K562 (cell line): ENCODE results near the gene NOTCH3. TPM values are rescaled to one million over a fixed set of nuclear protein-coding genes. Genes with fewer than 3 reads are reported as not detected.

Experiments used
- ATAC-seq: fragments of 200-7000 bp; cut with Tn5 transposase; 3 replicates; pipeline ENCODE4 v1.9.1; 2020; ENCODE audit warnings: moderate library complexity
- BruUV-seq: library from RNA; stranded (reverse); fragments of 400-500 nt; replicated peaks from 2 replicates; lab custom pipeline; 2021; lab: Mats Ljungman, UMichigan
- CTCF ChIA-PET: fragments of 300-600 bp; formaldehyde crosslinking; extraction: SDS; loops from one replicate; lab custom pipeline; 2021; ENCODE audit warnings: low intra/inter-chr PET ratio; lab: Yijun Ruan, JAX
- POLR2A ChIA-PET: fragments of 300-600, 350-650 bp; sonication (Branson Sonifier 250); formaldehyde crosslinking; extraction: SDS; loops from one replicate; lab custom pipeline; 2021; ENCODE audit warnings: antibody characterized with exemption, inconsistent platforms; lab: Yijun Ruan, JAX
- DNase-seq, 4 experiments: peaks; one replicate each; pipeline versions ENCODE4 v3.0.0 to v3.0.0-alpha.2; 2011 to 2018; ENCODE audit warnings: low spot score in 3 of 4, mixed read lengths in 3 of 4; ENCODE audit errors: extremely low read depth in 1 of 4
- FAIRE-seq: peaks from 2 replicates; lab custom pipeline; 2011; peaks lifted over from hg19 to GRCh38; lab: Jason Lieb, UNC
- H2AFZ ChIP-seq: 2 replicates; pipeline ENCODE4 v1.6.0; 2011; ENCODE audit warnings: low read depth, low read length, control low read depth, inconsistent platforms
- H3K27ac ChIP-seq: fragments of 200-600 bp; 3 replicates; pipeline ENCODE4 v1.8.0; 2011; ENCODE audit warnings: low read depth, mild to moderate bottlenecking, control low read depth, inconsistent platforms, low read length, moderate library complexity, mixed read lengths; ENCODE audit errors: extremely low read depth
- H3K27me3 ChIP-seq, 2 experiments: fragments of 300-600 bp in 1 of 2; 2 replicates in 1 of 2; 3 replicates in 1 of 2; pipeline versions ENCODE4 v1.6.0 to v1.8.0; 2011; ENCODE audit warnings: inconsistent platforms in 2 of 2, low read length in 2 of 2, mild to moderate bottlenecking in 1 of 2, mixed read lengths in 1 of 2, moderate library complexity in 1 of 2; ENCODE audit not compliant: control insufficient read depth in 2 of 2, insufficient read depth in 2 of 2
- H3K36me3 ChIP-seq: fragments of 300-600 bp; 3 replicates; pipeline ENCODE4 v1.8.0; 2011; ENCODE audit warnings: mild to moderate bottlenecking, low read length, inconsistent platforms; ENCODE audit not compliant: control insufficient read depth, insufficient read depth
- H3K4me1 ChIP-seq, 2 experiments: fragments of 200-600 bp in 1 of 2; replicated peaks in 1 of 2; 2 replicates in 1 of 2; 3 replicates in 1 of 2; pipeline versions ENCODE4 v1.5.1 to v1.8.0; 2011; ENCODE audit warnings: inconsistent platforms in 2 of 2, low read length in 2 of 2, mild to moderate bottlenecking in 1 of 2, mixed read lengths in 1 of 2, moderate library complexity in 1 of 2; ENCODE audit not compliant: control insufficient read depth in 2 of 2, insufficient read depth in 2 of 2
- H3K4me2 ChIP-seq: 2 replicates; pipeline ENCODE4 v1.6.1; 2011; ENCODE audit warnings: low read length, control low read depth, inconsistent platforms, mixed read lengths; ENCODE audit not compliant: insufficient read depth
- H3K4me3 ChIP-seq: fragments of 200-600 bp; sonication (generic), shearing (Covaris generic); 2 replicates; pipeline ENCODE4 v1.5.1; 2016; ENCODE audit warnings: control low read depth, inconsistent platforms
- H3K79me2 ChIP-seq: fragments of 200-600 bp; 3 replicates; pipeline ENCODE4 v1.8.0; 2011; ENCODE audit warnings: low read length, inconsistent platforms; ENCODE audit not compliant: control insufficient read depth, insufficient read depth
- H3K9ac ChIP-seq, 2 experiments: 2 replicates each; pipeline versions ENCODE4 v1.6.0 to v1.6.1; 2011; ENCODE audit warnings: low read depth in 2 of 2, low read length in 2 of 2, control low read depth in 1 of 2, inconsistent platforms in 1 of 2, mild to moderate bottlenecking in 1 of 2, mixed read lengths in 1 of 2; ENCODE audit not compliant: insufficient read depth in 1 of 2
- H3K9me1 ChIP-seq: one replicate; pipeline ENCODE4 v1.6.0; 2011; ENCODE audit warnings: inconsistent platforms, mild to moderate bottlenecking, low read length, moderate library complexity; ENCODE audit not compliant: control insufficient read depth, insufficient read depth
- H3K9me3 ChIP-seq: replicated peaks from 2 replicates; pipeline ENCODE4 v1.5.1; 2011; ENCODE audit warnings: low read depth, low read length, inconsistent platforms; ENCODE audit not compliant: control insufficient read depth, insufficient read depth
- H4K20me1 ChIP-seq: replicated peaks from 2 replicates; pipeline ENCODE4 v1.6.1; 2011; ENCODE audit warnings: low read length, inconsistent platforms, mixed read lengths; ENCODE audit not compliant: control insufficient read depth, insufficient read depth
- CEBPB ChIP-seq: fragments of 450-650 bp; IDR thresholded peaks from 2 replicates; pipeline ENCODE4 v1.6.1; 2016; ENCODE audit warnings: missing genetic modification characterization, missing compliant biosample characterization
- CXXC5 ChIP-seq: fragments of 250-450 bp; sonication (Bioruptor Pico); IDR thresholded peaks from 2 replicates; pipeline ENCODE4 v1.8.0; 2022; ENCODE audit warnings: inconsistent platforms, mild to moderate bottlenecking, moderate library complexity
- ETV5 ChIP-seq: sonication (generic); formaldehyde crosslinking; IDR thresholded peaks from 2 replicates; pipeline ENCODE4 v1.4.0; 2020; ENCODE audit warnings: low read depth, mild to moderate bottlenecking, missing genetic modification reagents
- RBBP5 ChIP-seq: fragments of 200-600 bp; sonication (generic); IDR thresholded peaks from 2 replicates; pipeline ENCODE4 v1.6.1; 2012; ENCODE audit warnings: borderline replicate concordance, mild to moderate bottlenecking, low read length, control low read depth, inconsistent platforms; ENCODE audit not compliant: insufficient read depth, poor library complexity, severe bottlenecking
- RUNX1 ChIP-seq: sonication (generic); IDR thresholded peaks from 2 replicates; pipeline ENCODE4 v1.6.1; 2016; ENCODE audit warnings: antibody characterized with exemption, low read depth
- SMC3 ChIP-seq: conservative IDR thresholded peaks from 2 replicates; pipeline ENCODE4 v1.6.1; 2011; ENCODE audit warnings: low read depth, low read length, improper control_type of control experiment; ENCODE audit not compliant: insufficient read depth
- WGBS: fragments of 100-300 bp; shearing (Covaris generic); methylation state at CpG from one replicate; pipeline ENCODE4 v1.1.6; 2016; ENCODE audit warnings: low coverage, mixed read lengths; ENCODE audit not compliant: insufficient coverage; ENCODE audit errors: missing lambda C conversion rate; 5-methylcytosine and 5-hydroxymethylcytosine counted together
- in situ Hi-C: fragments of 300-500 bp; cut with MboI; formaldehyde crosslinking; loops from 4 replicates; pipeline ENCODE4 v1.15.0; 2018; ENCODE audit warnings: inconsistent platforms, mixed read lengths
- intact Hi-C: fragments of 100-400 bp; cut with micrococcal nuclease; formaldehyde crosslinking; loops from 2 replicates; pipeline ENCODE4 v1.14.2; 2022
- polyA plus RNA-seq, 8 experiments: library from polyadenylated mRNA; depleted of rRNA in 4 of 8; stranded (reverse) in 5 of 8; unstranded in 3 of 8; fragments of >200 nt; fragmentation: Nextera tagmentation in 2 of 8; fragmentation: Illumina TruSeq in 1 of 8; extraction: Ambion mirVana in 2 of 8; extraction: Trizol in 1 of 8; gene quantifications; 2 replicates each; pipeline versions ENCODE4 v1.2.1 to v1.2.3, GENCODE V29; 2011 to 2014; ENCODE audit warnings: inconsistent platforms in 1 of 8, missing spikeins in 1 of 8
- total RNA-seq, 7 experiments: library from RNA; depleted of rRNA in 6 of 7; stranded (reverse); fragments of >200 nt in 6 of 7; fragmentation: Illumina TruSeq in 2 of 7; extraction: Trizol in 2 of 7; gene quantifications; 2 replicates each; pipeline versions ENCODE4 v1.2.1 to v1.2.3, GENCODE V29; 2011 to 2021; ENCODE audit warnings: low replicate concordance in 1 of 7
- TF ChIP-seq, protein P1 (sequence below): fragments of 250-450 bp; sonication (Bioruptor Pico); IDR thresholded peaks from 2 replicates; pipeline ENCODE4 v1.4.0; 2020
- TF ChIP-seq, protein P2 (sequence below): sonication (generic); formaldehyde crosslinking; IDR thresholded peaks from 2 replicates; pipeline ENCODE4 v1.8.0; 2022; ENCODE audit warnings: mild to moderate bottlenecking, low read depth, missing genetic modification reagents
- TF ChIP-seq, protein P3 (sequence below): fragments of 250-450 bp; sonication (Bioruptor Pico); IDR thresholded peaks from 2 replicates; pipeline ENCODE4 v1.4.0; 2020; ENCODE audit warnings: mild to moderate bottlenecking, moderate library complexity, borderline replicate concordance

NOTCH3 gene
- total and polyA plus RNA-seq, 9 of the 15 experiments (the other 6 are each of a cell fraction or from before 2014, with no cell fraction given) = under 0.01 to 1.2 (median 0.16) TPM

DNA sequence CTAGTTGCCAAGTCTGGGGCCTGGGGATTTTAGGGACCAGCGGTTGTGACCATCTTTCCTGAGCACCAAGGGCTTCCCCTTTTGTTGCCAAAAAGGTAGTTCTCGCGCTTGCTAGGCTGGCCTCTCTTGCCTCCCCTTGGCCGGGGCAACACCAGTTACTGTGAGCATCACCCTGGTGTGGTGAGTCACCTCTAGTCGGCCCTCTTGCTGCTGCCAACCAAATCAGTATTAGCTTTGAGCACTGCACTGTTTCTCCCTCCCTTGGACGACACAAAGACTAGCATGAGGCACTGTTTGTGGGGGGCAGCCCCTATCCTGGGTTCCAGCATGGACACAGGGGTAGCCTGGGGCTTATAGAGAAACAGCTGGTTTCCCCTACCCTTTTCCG is 86.6 kb downstream of the NOTCH3 start:
- Histone ChIP-seq H2AFZ (no peak overlapping the region), H3K9me3 (no peaks in the 10 kb centered on the region; the same call in 1 of the 2 replicates), H3K4me3 (no peak overlapping the region), H3K9me1 (no peaks in the 10 kb centered on the region), H3K79me2 (no peaks in the 10 kb centered on the region), H4K20me1 (no peaks in the 10 kb centered on the region), H3K4me1 (peaks cover 0 to 20% of the 10 kb centered on the region in 2 experiments; a peak in 2 of 5 replicates), H3K27ac (no peak overlapping the region), H3K9ac (no peak overlapping the region), H3K27me3 (peaks cover 0 to 12% of the 10 kb centered on the region in 2 experiments; a peak in 3 of 5 replicates), H3K4me2 (no peak overlapping the region), H3K36me3 (peaks cover 22% of the 10 kb centered on the region; the same call in 2 of the 3 replicates)
- in situ Hi-C loops (no loop called here), intact Hi-C loops (no loop called here)
- WGBS = 77% methylated on average over 7 of the region's 7 CpGs
- POLR2A ChIA-PET = interaction anchor here (0.6 to 2.2 kb wide), 3 partner anchors 12 to 327 kb away, joined by 3 to 5 read pairs (median 4); no protein-coding TSS in a partner anchor
- no TSS peak for BruUV-seq
- CTCF ChIA-PET = no interaction called here
- DNase-seq (no peak), FAIRE-seq (no peak), ATAC-seq (no peak)
- TF ChIP-seq, protein P1, sequence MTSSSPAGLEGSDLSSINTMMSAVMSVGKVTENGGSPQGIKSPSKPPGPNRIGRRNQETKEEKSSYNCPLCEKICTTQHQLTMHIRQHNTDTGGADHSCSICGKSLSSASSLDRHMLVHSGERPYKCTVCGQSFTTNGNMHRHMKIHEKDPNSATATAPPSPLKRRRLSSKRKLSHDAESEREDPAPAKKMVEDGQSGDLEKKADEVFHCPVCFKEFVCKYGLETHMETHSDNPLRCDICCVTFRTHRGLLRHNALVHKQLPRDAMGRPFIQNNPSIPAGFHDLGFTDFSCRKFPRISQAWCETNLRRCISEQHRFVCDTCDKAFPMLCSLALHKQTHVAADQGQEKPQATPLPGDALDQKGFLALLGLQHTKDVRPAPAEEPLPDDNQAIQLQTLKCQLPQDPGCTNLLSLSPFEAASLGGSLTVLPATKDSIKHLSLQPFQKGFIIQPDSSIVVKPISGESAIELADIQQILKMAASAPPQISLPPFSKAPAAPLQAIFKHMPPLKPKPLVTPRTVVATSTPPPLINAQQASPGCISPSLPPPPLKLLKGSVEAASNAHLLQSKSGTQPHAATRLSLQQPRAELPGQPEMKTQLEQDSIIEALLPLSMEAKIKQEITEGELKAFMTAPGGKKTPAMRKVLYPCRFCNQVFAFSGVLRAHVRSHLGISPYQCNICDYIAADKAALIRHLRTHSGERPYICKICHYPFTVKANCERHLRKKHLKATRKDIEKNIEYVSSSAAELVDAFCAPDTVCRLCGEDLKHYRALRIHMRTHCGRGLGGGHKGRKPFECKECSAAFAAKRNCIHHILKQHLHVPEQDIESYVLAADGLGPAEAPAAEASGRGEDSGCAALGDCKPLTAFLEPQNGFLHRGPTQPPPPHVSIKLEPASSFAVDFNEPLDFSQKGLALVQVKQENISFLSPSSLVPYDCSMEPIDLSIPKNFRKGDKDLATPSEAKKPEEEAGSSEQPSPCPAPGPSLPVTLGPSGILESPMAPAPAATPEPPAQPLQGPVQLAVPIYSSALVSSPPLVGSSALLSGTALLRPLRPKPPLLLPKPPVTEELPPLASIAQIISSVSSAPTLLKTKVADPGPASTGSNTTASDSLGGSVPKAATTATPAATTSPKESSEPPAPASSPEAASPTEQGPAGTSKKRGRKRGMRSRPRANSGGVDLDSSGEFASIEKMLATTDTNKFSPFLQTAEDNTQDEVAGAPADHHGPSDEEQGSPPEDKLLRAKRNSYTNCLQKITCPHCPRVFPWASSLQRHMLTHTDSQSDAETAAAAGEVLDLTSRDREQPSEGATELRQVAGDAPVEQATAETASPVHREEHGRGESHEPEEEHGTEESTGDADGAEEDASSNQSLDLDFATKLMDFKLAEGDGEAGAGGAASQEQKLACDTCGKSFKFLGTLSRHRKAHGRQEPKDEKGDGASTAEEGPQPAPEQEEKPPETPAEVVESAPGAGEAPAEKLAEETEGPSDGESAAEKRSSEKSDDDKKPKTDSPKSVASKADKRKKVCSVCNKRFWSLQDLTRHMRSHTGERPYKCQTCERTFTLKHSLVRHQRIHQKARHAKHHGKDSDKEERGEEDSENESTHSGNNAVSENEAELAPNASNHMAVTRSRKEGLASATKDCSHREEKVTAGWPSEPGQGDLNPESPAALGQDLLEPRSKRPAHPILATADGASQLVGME = no peak
- no peak for TF ChIP-seq CEBPB
- no peak for TF ChIP-seq ETV5 (CRISPR knock-in tag)
- TF ChIP-seq, protein P2, sequence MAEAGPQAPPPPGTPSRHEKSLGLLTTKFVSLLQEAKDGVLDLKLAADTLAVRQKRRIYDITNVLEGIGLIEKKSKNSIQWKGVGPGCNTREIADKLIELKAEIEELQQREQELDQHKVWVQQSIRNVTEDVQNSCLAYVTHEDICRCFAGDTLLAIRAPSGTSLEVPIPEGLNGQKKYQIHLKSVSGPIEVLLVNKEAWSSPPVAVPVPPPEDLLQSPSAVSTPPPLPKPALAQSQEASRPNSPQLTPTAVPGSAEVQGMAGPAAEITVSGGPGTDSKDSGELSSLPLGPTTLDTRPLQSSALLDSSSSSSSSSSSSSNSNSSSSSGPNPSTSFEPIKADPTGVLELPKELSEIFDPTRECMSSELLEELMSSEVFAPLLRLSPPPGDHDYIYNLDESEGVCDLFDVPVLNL (CRISPR knock-in tag) = no peak
- TF ChIP-seq RUNX1 = no peak
- TF ChIP-seq, protein P3, sequence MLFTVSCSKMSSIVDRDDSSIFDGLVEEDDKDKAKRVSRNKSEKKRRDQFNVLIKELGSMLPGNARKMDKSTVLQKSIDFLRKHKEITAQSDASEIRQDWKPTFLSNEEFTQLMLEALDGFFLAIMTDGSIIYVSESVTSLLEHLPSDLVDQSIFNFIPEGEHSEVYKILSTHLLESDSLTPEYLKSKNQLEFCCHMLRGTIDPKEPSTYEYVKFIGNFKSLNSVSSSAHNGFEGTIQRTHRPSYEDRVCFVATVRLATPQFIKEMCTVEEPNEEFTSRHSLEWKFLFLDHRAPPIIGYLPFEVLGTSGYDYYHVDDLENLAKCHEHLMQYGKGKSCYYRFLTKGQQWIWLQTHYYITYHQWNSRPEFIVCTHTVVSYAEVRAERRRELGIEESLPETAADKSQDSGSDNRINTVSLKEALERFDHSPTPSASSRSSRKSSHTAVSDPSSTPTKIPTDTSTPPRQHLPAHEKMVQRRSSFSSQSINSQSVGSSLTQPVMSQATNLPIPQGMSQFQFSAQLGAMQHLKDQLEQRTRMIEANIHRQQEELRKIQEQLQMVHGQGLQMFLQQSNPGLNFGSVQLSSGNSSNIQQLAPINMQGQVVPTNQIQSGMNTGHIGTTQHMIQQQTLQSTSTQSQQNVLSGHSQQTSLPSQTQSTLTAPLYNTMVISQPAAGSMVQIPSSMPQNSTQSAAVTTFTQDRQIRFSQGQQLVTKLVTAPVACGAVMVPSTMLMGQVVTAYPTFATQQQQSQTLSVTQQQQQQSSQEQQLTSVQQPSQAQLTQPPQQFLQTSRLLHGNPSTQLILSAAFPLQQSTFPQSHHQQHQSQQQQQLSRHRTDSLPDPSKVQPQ (CRISPR knock-in tag) = no peak
- no peak for TF ChIP-seq SMC3
- no peak for TF ChIP-seq CXXC5
- no peak for TF ChIP-seq RBBP5
